GM12872 (cell line): ENCODE results near the gene POLE.
A peak's percentile ranks its signal among the peaks of the same experiment; 100 is the strongest.

Experiments used
- TF ChIP-seq, protein P1 (sequence below): IDR thresholded peaks from 3 replicates; pipeline ENCODE4 v1.5.1; 2011; ENCODE audit warnings: low read depth, mild to moderate bottlenecking, low read length, moderate library complexity; ENCODE audit not compliant: insufficient read depth

POLE gene

DNA sequence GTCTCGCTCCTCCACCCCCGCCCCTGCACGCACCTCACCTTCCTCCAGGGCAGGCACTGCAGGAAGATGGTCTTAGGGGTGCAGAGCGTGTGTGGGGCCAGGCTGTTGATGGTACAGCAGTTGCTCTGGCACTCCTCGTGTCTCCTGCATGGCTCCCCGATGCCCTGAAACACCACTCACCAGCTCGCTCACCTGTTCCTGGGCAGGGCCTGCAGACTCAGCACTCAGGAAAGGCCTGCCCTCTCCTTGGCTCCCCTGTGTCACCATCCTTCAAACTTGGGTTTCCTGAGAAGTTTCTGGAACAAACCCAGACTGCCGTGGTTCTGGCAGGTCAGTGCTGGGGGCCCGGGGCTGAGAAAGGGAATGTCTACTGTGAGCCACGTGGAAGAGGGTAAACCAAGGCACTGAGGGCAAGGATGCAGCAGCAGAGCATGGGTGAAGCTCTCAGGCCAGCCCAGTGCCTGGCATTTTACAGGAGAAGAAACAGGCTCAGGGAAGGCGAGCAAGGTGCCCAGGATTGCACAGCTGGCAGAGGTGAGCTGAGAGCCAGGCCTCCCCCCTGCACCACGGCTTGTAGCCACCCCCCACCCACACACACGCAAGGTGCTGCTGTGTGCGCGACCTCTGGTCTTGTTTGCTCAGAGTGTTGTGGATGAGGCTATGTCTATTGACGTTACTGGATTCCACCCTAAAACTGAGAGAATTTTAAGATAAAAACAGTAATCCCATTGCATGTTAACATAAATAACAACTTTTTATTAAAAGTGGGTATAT is 82.3 kb downstream of the POLE start:
- TF ChIP-seq, protein P1, sequence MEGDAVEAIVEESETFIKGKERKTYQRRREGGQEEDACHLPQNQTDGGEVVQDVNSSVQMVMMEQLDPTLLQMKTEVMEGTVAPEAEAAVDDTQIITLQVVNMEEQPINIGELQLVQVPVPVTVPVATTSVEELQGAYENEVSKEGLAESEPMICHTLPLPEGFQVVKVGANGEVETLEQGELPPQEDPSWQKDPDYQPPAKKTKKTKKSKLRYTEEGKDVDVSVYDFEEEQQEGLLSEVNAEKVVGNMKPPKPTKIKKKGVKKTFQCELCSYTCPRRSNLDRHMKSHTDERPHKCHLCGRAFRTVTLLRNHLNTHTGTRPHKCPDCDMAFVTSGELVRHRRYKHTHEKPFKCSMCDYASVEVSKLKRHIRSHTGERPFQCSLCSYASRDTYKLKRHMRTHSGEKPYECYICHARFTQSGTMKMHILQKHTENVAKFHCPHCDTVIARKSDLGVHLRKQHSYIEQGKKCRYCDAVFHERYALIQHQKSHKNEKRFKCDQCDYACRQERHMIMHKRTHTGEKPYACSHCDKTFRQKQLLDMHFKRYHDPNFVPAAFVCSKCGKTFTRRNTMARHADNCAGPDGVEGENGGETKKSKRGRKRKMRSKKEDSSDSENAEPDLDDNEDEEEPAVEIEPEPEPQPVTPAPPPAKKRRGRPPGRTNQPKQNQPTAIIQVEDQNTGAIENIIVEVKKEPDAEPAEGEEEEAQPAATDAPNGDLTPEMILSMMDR: no peak

GRCh38 chr12:132604151-132604618 is 83.0 kb downstream of the POLE start:
- TF ChIP-seq, protein P1: no peak

DNA sequence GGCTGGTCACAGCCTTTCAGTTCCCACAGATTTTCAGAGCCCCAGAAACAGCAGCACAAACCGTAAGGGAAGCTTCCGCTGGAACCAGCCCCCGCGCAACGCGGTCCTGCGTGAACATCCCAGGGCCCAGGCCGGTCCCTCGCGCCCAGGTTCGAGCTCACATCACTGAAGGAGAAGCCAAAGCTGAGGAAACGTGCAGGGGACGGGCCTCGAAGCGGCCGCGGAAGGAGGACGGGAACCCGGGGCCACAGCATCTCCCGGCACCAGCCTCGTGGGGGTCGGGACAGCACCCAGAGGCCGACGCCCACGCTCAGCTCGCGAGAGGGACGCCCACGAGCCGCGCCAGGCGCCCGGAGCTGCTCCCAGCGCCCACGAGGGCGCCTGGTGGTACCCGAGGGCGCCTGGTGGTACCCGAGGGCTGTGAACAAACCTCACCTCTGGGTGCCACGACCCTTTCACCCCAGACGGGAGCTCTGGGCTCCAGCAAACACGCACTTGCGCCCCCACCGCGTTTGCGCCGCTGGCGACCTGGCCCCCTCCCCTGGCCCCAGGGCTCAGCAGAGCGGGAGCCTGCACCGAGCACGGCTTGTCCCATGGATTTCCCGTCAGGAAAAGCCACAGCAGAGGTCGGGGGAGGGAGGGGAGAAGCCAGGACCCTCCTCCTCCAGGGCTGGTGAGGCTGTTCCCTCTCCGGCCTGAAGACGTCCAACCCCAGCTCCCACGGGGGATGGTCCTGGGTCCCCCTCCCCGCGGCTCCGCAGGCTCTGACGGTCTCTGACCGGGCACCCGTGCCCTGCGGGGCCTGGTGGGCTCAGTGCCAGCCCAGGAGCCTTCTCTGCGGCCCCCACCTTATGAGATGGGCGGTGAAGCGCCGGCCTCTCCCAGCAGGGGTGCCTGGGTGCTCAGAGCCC is 83.6 kb downstream of the POLE start:
- TF ChIP-seq, protein P1: no peak

DNA sequence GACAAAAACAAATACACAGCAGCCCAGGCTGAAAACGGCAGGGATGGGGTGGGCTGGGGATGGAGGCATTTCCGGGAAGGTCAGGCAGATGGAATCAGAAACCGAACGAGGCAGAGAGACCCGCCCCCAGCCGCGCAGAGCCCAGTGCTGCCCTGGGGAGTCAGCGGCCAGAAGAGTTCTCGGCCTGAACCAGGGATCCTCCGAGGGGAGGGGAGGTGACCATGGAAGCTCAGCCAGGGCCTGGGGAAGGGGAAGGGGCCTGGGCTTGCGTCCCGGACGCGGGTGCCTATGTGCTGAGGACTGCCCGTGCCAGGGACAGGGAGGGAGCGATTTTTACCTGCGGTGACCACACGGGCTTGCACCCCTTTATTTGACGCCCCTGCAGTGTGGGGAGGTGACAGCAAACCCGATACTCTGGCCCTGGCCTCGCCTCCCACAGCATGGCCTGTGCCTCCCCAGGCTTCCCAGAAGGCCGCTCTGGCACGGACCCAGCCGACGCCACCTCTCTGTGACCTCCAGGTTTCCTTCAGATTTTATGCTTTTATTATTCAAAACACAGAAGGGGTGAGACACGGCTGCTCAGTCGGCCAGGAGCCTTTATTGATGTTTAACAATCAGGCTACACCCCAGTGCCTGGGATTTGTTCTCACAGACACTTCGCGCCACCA is 84.4 kb downstream of the POLE start:
- TF ChIP-seq, protein P1: no peak

DNA sequence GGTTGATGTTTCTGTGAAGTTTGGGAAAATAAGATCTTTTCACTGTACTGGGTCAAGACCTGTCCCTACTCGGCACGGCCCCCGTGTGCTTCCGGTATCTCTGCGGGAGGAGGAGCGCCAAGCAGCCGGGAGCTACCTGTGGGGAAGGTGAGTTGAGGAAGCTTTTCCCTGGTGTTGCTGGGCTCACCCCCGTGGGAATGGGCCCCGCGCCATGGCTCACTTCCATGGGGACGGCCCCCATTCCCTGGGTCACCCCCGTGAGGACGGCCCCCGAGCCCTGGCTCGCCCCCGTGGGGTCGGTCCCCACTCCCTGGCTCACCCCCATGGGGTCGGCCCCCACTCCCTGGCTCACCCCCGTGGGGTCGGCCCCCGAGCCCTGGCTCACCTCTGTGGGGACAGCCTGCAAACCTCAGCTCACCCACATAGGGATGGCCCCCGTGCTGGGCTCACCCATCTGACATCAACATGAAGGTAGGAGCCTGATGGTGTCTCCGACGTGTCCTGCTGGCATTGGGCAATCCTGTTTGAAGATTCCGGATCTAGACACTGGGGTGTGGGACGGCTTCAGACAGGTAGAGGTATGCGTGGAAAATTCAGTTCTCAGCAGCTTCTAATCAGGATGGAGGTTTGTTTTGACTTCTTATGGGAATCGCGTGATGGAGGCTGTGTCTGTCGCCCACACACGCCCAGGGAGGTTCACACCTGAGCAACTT is 85.8 kb downstream of the POLE start:
- TF ChIP-seq, protein P1: no peak

DNA sequence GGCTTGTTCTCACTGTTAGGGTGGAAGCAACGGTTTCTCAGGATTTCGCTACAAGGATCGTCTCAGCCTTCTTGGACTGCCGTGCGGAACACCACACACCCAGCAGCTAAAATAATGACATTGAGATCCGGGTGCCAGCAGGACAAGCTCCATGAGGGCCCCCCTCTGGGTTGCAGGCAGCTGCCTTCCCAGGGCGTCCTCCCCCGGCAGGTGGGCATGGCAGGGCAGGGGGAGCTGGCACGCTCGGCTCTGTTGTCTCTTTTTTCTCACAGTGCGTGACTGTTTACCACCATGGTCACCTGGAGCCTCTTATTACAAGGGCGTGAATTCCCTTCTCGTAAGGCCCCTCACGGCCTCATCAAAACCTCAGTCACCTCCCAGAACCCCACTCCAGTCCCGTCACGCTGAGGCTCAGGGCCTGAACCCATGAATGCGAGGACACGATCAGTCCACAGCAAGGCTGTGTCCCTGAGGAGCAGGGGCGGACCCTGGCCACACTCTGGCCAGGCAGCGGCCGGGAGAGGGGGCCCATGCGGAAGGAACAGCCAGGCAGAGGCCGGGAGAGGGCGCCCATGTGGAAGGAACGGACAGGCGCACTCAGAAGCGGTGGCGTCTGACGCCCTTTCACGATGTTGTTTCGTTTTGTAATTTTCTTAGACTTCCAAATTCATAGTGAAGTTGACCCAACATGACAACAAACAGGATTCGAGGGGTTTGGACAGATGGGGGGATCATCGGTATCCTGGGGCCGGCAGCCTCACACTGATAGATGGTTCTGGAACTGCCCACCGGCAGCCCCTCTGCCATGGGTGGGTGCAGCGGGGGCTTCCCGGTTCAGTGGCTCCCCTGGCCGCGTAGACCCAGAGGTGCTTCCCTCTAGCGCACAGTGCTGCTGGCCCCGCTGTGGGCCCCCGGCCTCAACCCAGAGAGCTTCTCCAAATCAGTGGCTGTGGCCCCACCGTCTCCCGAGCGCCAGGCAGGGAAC is 86.8 kb downstream of the POLE start:
- TF ChIP-seq, protein P1: peak; percentile 51
